ENCODE data around the gene KIF3A.

KIF3A gene

GRCh38 chr5:132681983-132682382 lies 55.4 kb downstream of the KIF3A start:
- no peaks in the 10 kb centered on the region for H3K9me3 ChIP-seq
- no peak overlapping the region for H3K4me3 ChIP-seq
- H3K27me3 ChIP-seq: no peaks in the 10 kb centered on the region
- TF ChIP-seq CTCF (IDR thresholded peaks at IDR 0.05): no peak
- H3K36me3 ChIP-seq: no peaks in the 10 kb centered on the region
- no peak overlapping the region for H3K27ac ChIP-seq
- intact Hi-C loops (cut with DNase I; ENCODE audit: low total_unique reads): no loop called here
- peaks cover 0 to 14% (median 7%) of the 10 kb centered on the region in 4 donors for H3K4me1 ChIP-seq
- DNase-seq: no peak

GRCh38 chr5:132681476-132681831 lies 55.9 kb downstream of the KIF3A start:
- intact Hi-C loops (cut with DNase I; ENCODE audit: low total_unique reads): no loop called here
- no peak overlapping the region for H3K27ac ChIP-seq
- TF ChIP-seq CTCF (IDR thresholded peaks at IDR 0.05): no peak

GRCh38 chr5:132680780-132681475 lies 56.4 kb downstream of the KIF3A start:
- no peaks in the 10 kb centered on the region for H3K36me3 ChIP-seq
- intact Hi-C loops (cut with DNase I; ENCODE audit: low total_unique reads): no loop called here
- H3K4me3 ChIP-seq: no peak overlapping the region
- H3K9me3 ChIP-seq: no peaks in the 10 kb centered on the region
- TF ChIP-seq CTCF (IDR thresholded peaks at IDR 0.05): no peak
- DNase-seq: peak in 1 of 2 donors; percentile 29
- peaks cover 0 to 22% (median 9%) of the 10 kb centered on the region in 4 donors for H3K4me1 ChIP-seq
- H3K27ac ChIP-seq: no peak overlapping the region
- no peaks in the 10 kb centered on the region for H3K27me3 ChIP-seq

More at GRCh38 chr5:132681476-132681831, 55.9 kb downstream of the KIF3A start:
- Histone ChIP-seq H3K36me3 (no peaks in the 10 kb centered on the region), H3K27me3 (no peaks in the 10 kb centered on the region), H3K9me3 (no peaks in the 10 kb centered on the region), H3K4me3 (no peak overlapping the region), H3K4me1 (peaks cover 0 to 19% (median 9%) of the 10 kb centered on the region in 4 donors)
- DNase-seq: no peak

GRCh38 chr5:132679717-132680380 lies 57.5 kb downstream of the KIF3A start:
- Histone ChIP-seq H3K4me3 (no peak overlapping the region), H3K27ac (no peak overlapping the region), H3K27me3 (no peaks in the 10 kb centered on the region), H3K4me1 (peaks cover 0 to 33% (median 15%) of the 10 kb centered on the region in 4 donors), H3K9me3 (no peaks in the 10 kb centered on the region), H3K36me3 (no peaks in the 10 kb centered on the region)
- DNase-seq: peak in 1 of 2 donors; percentile 39
- TF ChIP-seq CTCF (IDR thresholded peaks at IDR 0.05): no peak
- intact Hi-C loops (cut with DNase I; ENCODE audit: low total_unique reads): loop anchor here (10.0 kb wide), 1 partner anchor 155 kb away; no protein-coding TSS in a partner anchor

GRCh38 chr5:132679166-132679565 lies 58.2 kb downstream of the KIF3A start:
- intact Hi-C loops (cut with DNase I; ENCODE audit: low total_unique reads): loop anchor here (10.0 kb wide), 1 partner anchor 154 kb away; no protein-coding TSS in a partner anchor
- H3K4me3 ChIP-seq: no peak overlapping the region
- peak in 1 of 2 donors; percentile 38 for DNase-seq

More at GRCh38 chr5:132679166-132679565, 58.2 kb downstream of the KIF3A start:
- Histone ChIP-seq H3K27ac (no peak overlapping the region), H3K27me3 (no peaks in the 10 kb centered on the region), H3K4me1 (peaks cover 0 to 38% (median 18%) of the 10 kb centered on the region in 4 donors), H3K36me3 (no peaks in the 10 kb centered on the region), H3K9me3 (no peaks in the 10 kb centered on the region)
- no peak for TF ChIP-seq CTCF (IDR thresholded peaks at IDR 0.05)
